ENCODE measurements around the gene DIPK1B. TPM values are rescaled to one million over a fixed set of nuclear protein-coding genes. Genes with fewer than 3 reads are reported as not detected.
"Not testable (repeated sequence)": the region's sequence is repeated elsewhere in the genome, so short reads cannot be mapped to it uniquely, and the experiment has no call there.

Gene DIPK1B
- total and polyA plus RNA-seq, 8 donors, result 4.3 to 32.3 (median 6.5) TPM

DNA sequence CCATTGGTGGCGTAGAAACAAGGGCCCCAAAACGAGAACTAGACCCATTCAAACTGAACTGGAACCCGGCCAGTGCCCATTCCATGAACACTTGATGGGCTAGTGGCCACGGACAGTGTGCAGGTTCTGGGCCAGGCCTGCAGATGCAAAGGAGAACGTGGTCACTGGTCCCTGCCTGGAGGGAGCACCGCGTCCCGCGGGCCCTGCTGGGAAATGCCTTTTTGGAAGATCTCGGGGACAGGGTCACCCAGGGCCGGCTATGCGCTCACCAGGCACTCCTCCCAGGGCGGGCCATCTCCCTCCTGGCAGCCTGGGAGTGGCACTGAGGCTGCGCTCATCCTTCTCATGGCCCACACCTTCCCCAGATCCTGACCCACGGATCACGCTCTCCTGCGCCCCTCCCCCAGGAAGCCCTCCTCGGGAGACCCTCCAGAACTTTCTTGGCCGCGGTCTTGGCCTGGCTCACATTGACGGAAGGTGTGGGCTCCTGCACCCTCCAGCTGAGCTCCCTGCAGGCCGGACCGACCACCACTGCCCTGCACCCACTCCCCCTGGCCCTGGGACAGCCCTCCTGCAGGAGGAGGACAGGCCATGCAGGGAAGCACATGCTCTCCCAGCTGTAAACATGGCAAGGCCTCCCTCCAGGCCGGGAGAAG is 2.8 kb upstream of the DIPK1B start:
- H3K27ac ChIP-seq, result no peak overlapping the region
- intact Hi-C loops (cut with DNase I), result loop anchor here in 1 of 3 donors (10.0 kb wide), 1 partner anchor 225 kb away; the partner anchor contains the start of gene SEC16A
- H3K4me3 ChIP-seq, result no peak overlapping the region
- peak in 3 of 6 donors; percentile 21 to 73 (median 50) for DNase-seq
- TF ChIP-seq, protein P1, sequence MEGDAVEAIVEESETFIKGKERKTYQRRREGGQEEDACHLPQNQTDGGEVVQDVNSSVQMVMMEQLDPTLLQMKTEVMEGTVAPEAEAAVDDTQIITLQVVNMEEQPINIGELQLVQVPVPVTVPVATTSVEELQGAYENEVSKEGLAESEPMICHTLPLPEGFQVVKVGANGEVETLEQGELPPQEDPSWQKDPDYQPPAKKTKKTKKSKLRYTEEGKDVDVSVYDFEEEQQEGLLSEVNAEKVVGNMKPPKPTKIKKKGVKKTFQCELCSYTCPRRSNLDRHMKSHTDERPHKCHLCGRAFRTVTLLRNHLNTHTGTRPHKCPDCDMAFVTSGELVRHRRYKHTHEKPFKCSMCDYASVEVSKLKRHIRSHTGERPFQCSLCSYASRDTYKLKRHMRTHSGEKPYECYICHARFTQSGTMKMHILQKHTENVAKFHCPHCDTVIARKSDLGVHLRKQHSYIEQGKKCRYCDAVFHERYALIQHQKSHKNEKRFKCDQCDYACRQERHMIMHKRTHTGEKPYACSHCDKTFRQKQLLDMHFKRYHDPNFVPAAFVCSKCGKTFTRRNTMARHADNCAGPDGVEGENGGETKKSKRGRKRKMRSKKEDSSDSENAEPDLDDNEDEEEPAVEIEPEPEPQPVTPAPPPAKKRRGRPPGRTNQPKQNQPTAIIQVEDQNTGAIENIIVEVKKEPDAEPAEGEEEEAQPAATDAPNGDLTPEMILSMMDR (IDR thresholded peaks at IDR 0.05), result no peak
- H3K36me3 ChIP-seq, result no peaks in the 10 kb centered on the region
- FAIRE-seq, result no peak
- H3K27me3 ChIP-seq, result no peaks in the 10 kb centered on the region
- peaks cover 0 to 6% (median 3%) of the 10 kb centered on the region in 3 donors for H3K4me1 ChIP-seq
- no peak for ATAC-seq
- no peaks in the 10 kb centered on the region for H3K9me3 ChIP-seq
- WGBS, 2 donors, result 92 to 94% methylated on average over 24 of the region's 24 CpGs

DNA sequence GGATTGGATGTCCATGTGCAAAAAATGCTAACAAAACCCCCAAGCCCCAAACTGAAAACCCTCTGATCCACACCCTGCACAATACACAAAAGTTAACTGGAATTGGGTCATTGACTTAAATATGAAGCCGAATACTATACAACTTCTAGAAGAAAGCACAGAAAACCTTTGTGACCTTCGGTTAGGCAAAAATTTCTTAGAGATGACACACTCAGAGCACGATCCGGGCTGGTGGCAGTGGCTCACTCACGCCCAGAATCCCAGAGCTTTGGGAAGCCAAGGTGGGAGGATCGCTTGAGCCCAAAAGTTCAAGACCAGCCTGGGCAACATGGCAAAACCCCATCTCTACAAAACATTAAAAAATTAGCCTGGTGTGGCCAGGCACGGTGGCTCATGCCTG is 1.8 kb upstream of the DIPK1B start:
- FAIRE-seq (no peak), DNase-seq (no peak), ATAC-seq (no peak)
- intact Hi-C loops (cut with DNase I), result loop anchor here in 1 of 3 donors (10.0 kb wide), 1 partner anchor 226 kb away; the partner anchor contains the start of gene SEC16A
- H3K4me1 ChIP-seq, result peaks cover 0 to 6% (median 3%) of the 10 kb centered on the region in 3 donors
- no peak overlapping the region for H3K27ac ChIP-seq
- H3K36me3 ChIP-seq, result no peaks in the 10 kb centered on the region
- no peaks in the 10 kb centered on the region for H3K27me3 ChIP-seq
- no peaks in the 10 kb centered on the region for H3K9me3 ChIP-seq
- TF ChIP-seq, protein P1 (IDR thresholded peaks at IDR 0.05), result no peak
- WGBS, 2 donors, result 90 to 92% methylated on average over 7 of the region's 7 CpGs
- H3K4me3 ChIP-seq, result no peak overlapping the region

DNA sequence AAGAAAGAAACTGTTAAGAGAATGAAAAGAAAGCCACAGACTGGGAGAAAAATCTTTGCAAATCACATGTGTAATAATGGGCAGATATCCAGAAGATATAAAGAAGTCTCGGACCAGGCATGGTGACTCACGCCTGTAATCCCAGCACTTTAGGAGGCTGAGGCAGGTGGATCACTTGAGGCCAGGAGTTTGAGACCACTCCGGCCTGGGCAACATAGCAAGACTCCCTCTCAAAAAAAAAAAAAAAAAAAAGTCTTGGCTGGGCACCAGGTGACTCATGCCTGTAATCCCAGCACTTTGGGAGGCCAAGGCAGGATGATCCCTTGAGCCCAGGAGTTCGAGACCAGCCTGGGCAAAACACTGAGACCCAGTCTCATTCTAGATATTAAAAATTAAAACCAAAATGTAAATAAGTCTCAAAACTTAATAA is 1.1 kb upstream of the DIPK1B start:
- H3K4me3 ChIP-seq, FAIRE-seq, H3K36me3 ChIP-seq, H3K27me3 ChIP-seq, H3K4me1 ChIP-seq, H3K27ac ChIP-seq, H3K9me3 ChIP-seq: not testable (repeated sequence)
- 34 to 35% methylated on average over 4 of the region's 4 CpGs for WGBS, 2 donors
- DNase-seq (peak in 1 of 6 donors; percentile 31), ATAC-seq (peak; percentile 34 to 45 (median 38))
- intact Hi-C loops (cut with DNase I), result loop anchor here in 1 of 3 donors (10.0 kb wide), 1 partner anchor 226 kb away; the partner anchor contains the start of gene SEC16A

DNA sequence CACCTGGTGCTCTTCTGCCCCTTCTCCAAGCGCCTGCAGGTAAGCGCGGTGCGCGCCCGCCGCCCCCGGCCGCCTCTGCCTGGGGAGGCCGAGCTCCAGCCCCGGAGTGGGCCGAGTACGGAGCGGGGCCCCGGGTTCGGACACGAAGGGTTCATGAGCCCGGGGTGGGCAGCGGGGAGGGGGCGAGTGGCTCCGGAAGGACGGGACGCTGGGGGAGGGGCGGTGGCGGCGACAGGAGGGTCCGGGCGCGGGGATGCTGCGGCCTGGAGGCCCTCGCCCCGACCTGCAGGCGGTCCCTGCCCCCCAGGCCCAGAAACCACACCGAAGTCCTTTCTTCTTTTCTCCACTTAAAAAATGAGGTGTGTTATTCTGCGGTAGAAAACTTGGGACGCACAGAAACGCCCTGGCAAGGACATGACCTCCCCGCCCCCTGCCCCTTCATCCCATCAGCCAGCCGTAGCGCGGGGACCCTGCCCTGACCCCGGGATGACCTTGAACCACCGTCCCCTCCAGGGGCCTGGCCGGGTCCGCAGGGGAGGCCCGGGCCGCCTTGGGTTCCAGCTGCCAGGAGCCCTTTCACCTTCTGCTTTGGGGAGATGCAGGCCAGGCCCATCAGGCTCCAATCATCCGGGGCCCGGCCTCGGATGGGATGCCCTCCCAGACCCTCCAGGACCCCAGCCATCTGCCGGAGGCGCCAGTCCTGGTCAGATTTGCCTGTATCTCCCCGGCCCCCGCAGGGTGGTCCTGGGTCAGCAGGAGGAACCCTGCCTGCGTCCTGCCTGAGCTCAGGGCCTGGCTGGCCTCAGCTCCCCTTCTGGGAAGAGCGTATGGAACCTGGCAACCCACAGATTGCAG is 545 bp downstream of the DIPK1B start:
- intact Hi-C loops (cut with DNase I), result loop anchor here in 1 of 3 donors (10.0 kb wide), 1 partner anchor 228 kb away; the partner anchor contains the start of gene SEC16A
- Histone ChIP-seq H3K36me3 (no peaks in the 10 kb centered on the region), H3K27ac (no peak overlapping the region), H3K4me1 (peaks cover 0 to 6% (median 3%) of the 10 kb centered on the region in 3 donors), H3K27me3 (no peaks in the 10 kb centered on the region), H3K9me3 (no peaks in the 10 kb centered on the region), H3K4me3 (peak overlapping the region; percentile 37 to 57 (median 48))
- TF ChIP-seq, protein P1 (IDR thresholded peaks at IDR 0.05), result no peak
- FAIRE-seq (no peak), DNase-seq (peak in 4 of 6 donors; percentile 33 to 86 (median 68)), ATAC-seq (peak in 1 of 4 donors; percentile 4)
- 7 to 10% methylated on average over 37 to 55 of the region's 56 CpGs for WGBS, 2 donors

DNA sequence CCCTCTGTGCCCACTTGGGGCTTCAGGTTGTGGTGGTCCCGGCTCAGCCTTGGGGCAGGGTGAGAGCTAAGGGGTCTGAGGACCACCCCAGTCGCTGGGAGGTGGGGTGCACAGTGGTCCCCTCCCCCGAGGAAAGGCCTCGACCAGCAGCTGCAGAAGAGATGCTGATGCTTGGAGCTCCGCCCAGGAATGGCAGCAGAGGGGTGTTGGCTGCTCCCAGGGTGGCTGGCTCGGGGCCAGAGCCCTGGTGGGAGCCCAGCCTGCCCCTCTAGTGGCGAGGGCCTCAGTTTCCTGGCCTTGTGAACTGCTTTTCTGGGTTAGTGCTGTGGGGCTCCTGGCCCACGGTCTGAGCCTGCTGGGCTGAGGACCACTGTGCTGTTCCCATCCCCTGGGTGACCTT is 1.2 kb downstream of the DIPK1B start:
- 68 to 76% methylated on average over 8 of the region's 8 CpGs for WGBS, 2 donors
- intact Hi-C loops (cut with DNase I), result loop anchor here in 1 of 3 donors (10.0 kb wide), 1 partner anchor 229 kb away; the partner anchor contains the start of gene SEC16A
- Histone ChIP-seq H3K27ac (no peak overlapping the region), H3K9me3 (no peaks in the 10 kb centered on the region), H3K4me1 (peaks cover 0 to 6% (median 3%) of the 10 kb centered on the region in 3 donors), H3K4me3 (peak overlapping the region in 2 of 4 donors; percentile 57), H3K27me3 (no peaks in the 10 kb centered on the region), H3K36me3 (no peaks in the 10 kb centered on the region)
- ATAC-seq (no peak), FAIRE-seq (no peak), DNase-seq (peak in 4 of 6 donors; percentile 25 to 77 (median 66))
- TF ChIP-seq, protein P1 (IDR thresholded peaks at IDR 0.05), result no peak

All from pancreas (tissue), 10 donors.